HG02610 (cell line): ENCODE data around the gene FBXO31.
A peak's percentile ranks its signal among the peaks of the same experiment; 100 is the strongest.

ENCODE experiments used
- ATAC-seq: cut with Tn5 transposase; IDR thresholded peaks from one replicate; pipeline ENCODE4 v1.9.1; 2021; ENCODE audit warnings: mild to moderate bottlenecking, moderate library complexity; ENCODE audit not compliant: unreplicated experiment

Gene FBXO31

GRCh38 chr16:87383505-87384161, at the start of gene FBXO31:
Gene FBXO31, minus strand, starts transcription at chr16:87383776. Its CDS starts 32 bp downstream, at chr16:87383744.
- peak; percentile 58 for ATAC-seq

GRCh38 chr16:87432330-87432915, 48.8 kb upstream of the FBXO31 start:
- ATAC-seq, result no peak

GRCh38 chr16:87431926-87432325, 48.4 kb upstream of the FBXO31 start:
- no peak for ATAC-seq

- no peak for ATAC-seq
These were observed 43.0 kb upstream of the FBXO31 start for GRCh38 chr16:87426423-87427215.

GRCh38 chr16:87425941-87426340, 42.4 kb upstream of the FBXO31 start:
- ATAC-seq, result no peak

- ATAC-seq, result no peak
These were observed 40.7 kb upstream of the FBXO31 start for GRCh38 chr16:87424266-87424665.

- ATAC-seq, result no peak
These were observed 39.9 kb upstream of the FBXO31 start for GRCh38 chr16:87423429-87423828.

GRCh38 chr16:87422106-87422505, 38.5 kb upstream of the FBXO31 start:
- ATAC-seq, result no peak

GRCh38 chr16:87421003-87421912, 37.7 kb upstream of the FBXO31 start:
- ATAC-seq, result no peak

- ATAC-seq, result no peak
These were observed 36.7 kb upstream of the FBXO31 start for GRCh38 chr16:87420026-87421002.

GRCh38 chr16:87418644-87419043, 35.1 kb upstream of the FBXO31 start:
- ATAC-seq, result no peak

GRCh38 chr16:87418216-87418615, 34.6 kb upstream of the FBXO31 start:
- no peak for ATAC-seq

- ATAC-seq, result no peak
These were observed 33.9 kb upstream of the FBXO31 start for GRCh38 chr16:87417528-87417910.

GRCh38 chr16:87416826-87417527, 33.4 kb upstream of the FBXO31 start:
- no peak for ATAC-seq

- no peak for ATAC-seq
These were observed 31.9 kb upstream of the FBXO31 start for GRCh38 chr16:87415441-87415840.

- no peak for ATAC-seq
These were observed 30.7 kb upstream of the FBXO31 start for GRCh38 chr16:87414251-87414680.

- ATAC-seq, result no peak
These were observed 29.4 kb upstream of the FBXO31 start for GRCh38 chr16:87412996-87413421.

GRCh38 chr16:87412371-87412995, 28.9 kb upstream of the FBXO31 start:
- ATAC-seq, result no peak
